ENCODE results near the gene MRPL54.

MRPL54 gene

DNA sequence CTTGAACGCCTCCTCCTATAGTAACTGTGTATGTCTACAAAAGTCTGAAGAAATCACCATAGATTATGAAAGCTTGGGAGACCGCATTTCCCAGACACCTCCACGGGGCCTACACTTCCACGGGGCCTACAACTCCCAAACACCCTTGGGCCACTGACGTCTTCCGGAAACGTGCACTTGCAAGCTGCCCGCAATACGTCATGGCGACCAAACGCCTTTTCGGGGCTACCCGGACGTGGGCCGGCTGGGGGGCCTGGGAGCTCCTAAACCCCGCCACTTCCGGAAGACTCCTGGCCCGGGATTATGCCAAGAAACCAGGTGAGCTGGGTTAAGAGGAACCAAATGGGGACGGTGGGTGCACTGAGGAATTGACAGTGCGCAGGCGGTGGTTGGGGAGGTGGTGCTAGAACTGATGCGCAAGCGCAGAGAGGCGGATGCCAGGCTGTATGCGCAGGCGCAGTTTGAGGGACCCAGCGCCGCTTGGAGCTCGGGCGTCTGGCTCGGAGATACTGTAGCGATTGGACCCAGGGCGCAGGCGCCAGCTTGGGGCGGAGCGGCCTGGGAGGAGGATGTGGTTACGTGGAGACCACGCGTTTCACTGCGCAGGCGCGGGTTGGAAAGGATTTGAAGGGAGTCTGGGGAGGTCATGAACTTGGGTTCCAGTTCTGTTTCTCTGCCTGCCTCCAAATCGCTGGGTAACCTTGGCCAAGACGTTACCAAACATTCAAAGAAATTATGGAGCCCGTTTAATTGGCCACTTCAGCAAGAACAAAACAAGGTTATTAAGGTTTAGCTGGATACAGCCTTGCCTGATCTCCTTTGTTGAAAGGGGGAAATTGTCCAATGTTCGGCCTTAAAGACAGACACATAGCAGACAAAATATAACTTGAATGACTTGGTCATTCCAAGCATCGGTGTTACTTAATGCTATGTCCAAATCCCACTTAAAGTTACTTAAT, at the start of gene MRPL54:
Gene MRPL54 (plus strand): TSS at position 182 of the 959 bp plus-strand sequence. CDS start 19 bp downstream, at position 201.
- peak; percentile 97 for DNase-seq (ENCODE audit: low read depth)

DNA sequence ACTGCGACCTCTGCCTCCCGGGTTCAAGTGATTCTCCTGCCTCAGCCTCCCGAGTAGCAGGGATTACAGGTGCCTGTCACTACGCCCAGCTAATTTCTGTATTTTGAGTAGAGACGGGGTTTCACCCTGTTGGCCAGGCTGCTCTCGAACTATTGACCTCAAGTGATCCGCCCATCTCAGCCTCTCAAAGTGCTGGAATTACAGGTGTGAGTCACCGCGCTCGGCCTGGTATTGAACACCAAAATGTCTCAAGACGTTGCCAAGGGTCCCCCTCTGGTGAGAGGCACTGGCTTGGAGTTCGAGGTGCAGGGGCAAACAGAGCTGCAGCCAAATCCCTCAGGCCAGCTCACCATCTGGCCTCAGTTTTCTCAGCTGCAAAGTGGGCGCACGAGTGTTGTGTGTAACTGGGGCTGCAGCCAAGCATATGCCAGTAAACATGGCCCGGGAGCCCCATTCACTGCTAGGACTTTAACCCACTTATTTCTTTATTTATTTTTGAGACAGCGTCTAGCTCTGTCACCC, 46.3 kb upstream of the MRPL54 start:
- DNase-seq (ENCODE audit: low read depth): no peak

DNA sequence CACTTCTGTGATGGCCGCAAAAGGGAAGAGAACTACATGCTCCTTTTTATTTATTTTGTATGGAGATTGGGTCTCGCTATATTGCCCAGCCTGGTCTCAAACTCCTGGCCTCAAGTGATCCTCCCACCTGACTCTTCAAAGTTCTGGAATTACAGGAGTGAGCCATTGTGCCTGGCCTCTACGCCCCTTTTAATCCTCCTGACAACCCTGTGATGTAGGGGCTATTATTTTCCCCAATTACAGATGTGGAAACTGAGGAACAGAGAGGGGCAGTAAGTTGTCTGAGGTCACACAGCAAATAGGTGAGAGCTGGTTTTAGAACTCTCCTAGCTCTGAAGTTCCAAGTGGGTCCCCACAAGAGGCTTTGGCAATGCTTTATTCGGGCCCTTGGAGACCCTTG, 42.6 kb upstream of the MRPL54 start:
- DNase-seq (ENCODE audit: low read depth): no peak

DNA sequence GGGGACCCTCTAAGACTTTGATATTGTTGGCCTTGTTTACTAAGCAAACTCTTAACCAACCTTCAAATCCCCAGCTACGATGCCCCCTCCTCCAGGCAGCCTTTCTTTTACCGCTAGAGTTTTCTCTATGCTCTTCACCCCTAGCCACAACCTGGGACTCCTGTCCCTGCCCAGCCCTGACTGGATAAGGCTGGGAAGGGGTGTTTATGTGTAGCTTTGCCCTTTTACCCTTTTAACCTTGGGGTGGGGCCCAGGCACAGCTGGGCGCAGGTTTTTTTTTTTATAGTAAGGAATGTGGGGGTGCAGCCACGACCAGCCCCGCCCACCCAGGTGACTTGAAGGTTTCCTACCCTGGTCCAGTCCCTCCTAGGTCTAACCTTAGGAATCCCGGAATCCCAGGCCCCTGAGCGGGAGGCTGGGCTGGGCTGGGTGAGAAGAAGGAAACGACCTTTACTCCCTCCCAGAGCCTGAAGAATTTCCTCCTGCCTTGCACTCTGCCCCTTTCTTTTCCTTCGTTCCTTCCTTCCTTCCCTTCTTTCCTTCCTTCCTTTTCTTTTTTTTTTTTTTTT, 42.0 kb upstream of the MRPL54 start:
- DNase-seq (ENCODE audit: low read depth): no peak

DNA sequence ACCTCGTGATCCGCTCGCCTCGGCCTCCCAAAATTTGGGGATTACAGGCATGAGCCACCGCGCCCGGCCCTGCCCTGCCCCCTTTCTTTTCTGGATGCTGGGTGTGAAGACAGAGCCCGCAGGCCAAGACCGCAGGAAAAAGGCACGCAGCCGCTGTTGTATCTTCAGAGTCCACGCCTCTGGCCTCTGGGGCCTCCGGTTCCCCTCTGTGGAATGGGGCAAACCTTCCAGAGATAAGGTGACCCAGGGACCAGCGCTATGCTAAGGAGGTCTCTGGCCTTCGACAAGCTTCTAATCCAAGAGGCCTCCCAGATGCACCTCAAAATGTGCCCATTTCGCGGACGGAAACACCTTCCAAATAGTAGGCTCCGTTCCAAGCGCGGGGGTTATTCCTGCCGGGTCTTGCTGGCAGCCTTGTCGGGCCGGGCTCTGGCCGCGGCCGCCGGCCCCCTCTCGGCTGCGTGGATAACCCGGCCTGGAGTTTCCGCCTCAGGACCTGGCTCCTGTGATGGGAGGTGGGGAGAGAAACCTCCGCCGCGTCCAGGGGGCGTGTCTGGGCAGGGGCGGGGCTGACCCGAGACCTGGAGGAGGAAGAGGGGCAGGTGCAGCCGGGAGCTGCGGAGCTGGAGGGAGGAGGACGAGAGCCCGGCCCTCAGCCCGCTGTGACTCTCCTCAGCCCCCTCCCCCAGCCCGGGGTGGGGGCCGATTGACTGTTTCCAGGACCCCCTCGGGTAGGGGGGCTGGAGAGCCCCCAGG, 41.2 kb upstream of the MRPL54 start:
- peak; percentile 76 for DNase-seq (ENCODE audit: low read depth)

DNA sequence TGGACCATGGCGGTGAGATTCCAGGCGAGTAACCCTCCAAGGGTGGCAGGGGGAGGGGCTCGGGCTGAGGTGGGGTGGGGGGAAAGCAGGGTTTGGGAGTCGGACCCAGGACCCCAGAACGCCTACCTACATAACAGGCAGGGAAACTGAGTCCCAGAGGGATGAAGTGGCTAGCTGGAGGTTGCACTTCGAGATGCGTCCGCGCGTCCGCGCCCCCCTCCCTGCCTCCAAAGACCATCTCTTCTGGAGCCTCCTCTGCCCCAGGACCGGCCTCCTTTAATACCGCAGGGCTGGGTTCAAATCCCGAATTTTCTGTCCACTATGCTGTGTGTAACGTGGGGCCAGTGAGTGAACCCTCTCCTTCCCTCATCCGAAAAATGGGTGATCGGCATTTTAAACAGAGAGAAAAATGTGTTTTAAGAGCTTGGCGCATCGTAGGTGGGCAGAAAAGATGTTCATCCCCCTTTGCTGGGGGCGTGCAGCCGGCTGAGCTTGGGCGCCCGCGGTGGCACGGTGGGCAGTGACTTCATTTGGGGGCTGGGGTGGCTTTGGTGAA, 40.5 kb upstream of the MRPL54 start:
- DNase-seq (ENCODE audit: low read depth): no peak

DNA sequence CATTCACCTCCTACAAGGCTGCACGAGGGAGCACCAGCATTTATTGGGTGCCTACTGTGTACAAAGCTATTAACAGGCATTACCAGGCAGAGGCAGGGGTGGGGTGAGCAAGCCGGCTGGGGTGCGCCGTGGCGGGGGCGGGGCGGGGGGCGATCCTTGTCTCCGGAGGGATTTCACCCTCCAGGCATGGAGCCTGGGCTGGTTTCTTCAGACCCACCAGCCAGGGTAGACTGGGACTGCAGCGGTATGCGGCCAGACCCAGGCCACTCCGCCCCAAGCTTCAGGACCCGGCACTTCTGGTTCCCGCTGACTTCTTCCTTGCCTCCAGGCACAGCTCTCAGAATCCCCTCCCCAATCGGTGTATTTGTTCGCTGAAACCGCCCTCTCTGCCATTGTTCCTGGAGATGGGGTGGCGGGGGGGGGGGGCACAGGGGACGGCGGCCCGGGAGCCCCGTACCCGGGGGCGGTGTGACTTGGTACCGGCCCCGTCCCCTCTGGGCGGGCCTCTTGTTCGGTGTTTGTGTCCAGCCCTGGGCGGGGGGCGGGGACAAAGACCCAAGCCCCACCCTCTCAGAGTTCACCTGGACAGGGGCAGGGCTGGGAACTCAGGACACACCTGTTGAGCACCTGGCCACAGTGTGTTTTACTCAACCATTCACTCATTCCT, 39.9 kb upstream of the MRPL54 start:
- no peak for DNase-seq (ENCODE audit: low read depth)

DNA sequence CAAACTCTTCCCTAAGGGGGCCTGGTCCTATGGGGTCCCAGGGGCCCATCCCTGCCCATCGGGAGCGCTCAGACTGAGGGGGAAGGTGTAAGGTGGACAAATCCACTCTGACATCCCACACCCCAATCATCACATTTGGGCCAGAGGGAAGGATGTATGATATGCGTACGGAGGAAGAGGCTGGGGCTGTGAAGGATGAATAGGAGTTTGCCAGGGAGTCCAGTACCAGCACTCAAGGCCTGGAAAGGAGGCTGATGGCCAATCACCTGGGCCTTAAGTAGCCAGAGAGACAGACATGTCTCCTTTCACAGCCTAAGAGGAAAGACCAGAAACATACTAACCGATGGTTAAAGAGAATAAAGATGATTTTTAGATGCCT, 39.4 kb upstream of the MRPL54 start:
- no peak for DNase-seq (ENCODE audit: low read depth)

DNA sequence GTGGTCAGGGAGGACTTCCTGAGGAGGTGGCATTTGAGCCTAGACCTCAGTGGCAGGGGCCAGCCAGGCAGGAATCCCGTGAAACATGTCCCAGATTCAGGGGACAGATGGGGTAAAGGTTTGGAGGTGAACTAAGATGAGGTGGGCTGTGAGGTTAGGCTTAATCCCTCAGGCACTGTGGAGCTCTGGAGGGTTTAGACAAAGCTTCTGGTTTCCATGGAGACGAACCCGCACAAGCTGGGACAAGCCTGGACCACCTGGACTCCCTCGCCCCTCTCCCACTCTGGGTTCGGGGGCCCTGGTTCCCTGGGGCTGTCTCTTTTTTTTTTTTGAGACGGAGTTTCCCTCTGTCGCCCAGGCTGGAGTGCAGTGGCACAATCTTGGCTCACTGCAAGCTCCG, 38.6 kb upstream of the MRPL54 start:
- DNase-seq (ENCODE audit: low read depth): no peak

DNA sequence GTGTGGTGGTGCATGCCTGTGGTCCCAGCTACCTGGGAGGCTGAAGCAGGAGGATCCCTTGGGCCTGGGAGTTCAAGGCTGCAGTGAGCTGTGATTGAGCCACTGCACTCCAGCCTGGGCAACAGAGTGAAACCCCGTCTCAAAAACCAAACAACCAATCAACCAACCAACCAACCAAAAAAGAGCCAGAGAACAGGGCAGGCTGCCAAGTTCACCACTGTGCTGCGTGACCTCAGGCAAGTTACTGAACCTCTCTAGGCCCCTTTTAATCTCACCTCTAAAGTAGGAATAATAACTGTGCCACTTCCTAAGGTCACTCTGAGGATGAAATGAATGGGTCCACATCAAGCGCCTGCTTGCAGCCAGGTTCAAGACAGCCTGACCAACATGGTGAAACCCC, 37.4 kb upstream of the MRPL54 start:
- no peak for DNase-seq (ENCODE audit: low read depth)

DNA sequence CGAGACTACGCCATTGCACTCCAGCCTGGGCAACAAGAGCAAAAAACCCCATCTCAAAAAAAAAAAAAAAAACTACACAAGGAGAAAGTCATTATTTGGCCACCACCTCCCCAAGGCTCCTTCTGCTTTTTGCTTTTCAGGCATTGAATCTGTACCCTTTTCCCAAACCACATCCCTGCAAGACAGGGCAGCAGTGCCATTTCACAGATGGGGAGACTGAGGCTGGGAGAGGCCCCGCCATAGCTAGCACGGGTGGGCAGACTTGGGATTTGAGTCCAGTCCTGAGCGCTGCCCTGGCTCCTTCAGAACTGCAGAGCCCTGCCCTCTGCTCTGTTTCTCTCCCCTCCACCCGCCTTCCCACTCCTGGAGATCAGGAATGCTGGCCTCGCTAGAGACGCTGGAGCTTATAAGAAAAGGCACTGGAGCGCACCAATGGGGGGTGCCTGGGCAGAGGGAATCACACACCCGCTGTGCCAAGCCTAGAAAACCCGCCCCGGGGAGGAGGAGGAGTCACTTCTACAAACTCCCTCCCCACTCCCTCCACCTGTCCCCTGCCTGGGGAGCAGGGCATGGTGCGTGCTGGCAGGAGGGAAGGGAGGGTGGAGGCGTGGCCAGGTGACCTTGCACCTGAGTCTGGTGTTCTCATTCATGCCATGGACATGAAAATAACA, 36.7 kb upstream of the MRPL54 start:
- no peak for DNase-seq (ENCODE audit: low read depth)

DNA sequence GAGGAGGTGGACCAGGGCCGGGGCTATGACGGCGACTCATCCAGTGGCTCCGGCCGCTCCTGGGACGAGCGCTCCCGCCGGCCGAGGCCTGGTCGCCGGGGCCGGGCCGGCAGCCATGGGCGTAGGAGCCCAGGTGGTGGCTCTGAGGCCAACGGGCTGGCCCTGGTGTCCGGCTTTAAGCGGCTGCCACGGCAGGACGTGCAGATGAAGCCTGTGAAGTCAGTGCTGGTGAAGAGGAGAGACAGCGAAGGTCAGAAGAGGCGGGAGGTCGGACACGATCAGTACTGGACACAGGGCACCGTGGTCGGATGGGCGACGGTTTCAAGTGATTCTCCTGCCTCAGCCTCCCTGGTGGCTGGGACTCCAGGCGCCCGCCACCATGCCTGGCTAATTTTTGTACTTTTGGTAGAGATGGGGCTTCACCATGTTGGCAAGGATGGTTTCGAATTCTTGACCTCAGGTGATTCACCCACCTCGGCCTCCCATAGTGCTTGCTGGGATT, 32.0 kb upstream of the MRPL54 start:
- DNase-seq (ENCODE audit: low read depth): no peak

DNA sequence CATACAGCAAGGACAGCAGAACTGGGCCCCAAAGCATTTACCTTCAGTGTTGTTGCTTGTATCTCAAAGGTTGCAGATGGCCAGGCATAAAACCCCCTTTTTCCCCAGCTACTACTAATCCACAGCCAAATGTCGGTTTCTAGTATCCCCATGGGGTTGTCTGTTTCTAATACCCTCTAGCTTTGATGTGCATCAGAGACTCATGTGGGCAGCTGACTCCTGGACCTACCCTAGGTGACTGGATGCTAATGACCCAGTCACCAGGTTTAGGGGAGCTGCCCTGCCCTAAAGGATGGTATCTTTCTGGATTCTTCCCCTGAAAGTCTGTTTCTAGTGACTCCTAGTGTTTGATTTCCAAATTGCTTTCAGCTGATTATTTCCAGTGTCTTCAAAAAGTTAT, 30.4 kb upstream of the MRPL54 start:
- no peak for DNase-seq (ENCODE audit: low read depth)

DNA sequence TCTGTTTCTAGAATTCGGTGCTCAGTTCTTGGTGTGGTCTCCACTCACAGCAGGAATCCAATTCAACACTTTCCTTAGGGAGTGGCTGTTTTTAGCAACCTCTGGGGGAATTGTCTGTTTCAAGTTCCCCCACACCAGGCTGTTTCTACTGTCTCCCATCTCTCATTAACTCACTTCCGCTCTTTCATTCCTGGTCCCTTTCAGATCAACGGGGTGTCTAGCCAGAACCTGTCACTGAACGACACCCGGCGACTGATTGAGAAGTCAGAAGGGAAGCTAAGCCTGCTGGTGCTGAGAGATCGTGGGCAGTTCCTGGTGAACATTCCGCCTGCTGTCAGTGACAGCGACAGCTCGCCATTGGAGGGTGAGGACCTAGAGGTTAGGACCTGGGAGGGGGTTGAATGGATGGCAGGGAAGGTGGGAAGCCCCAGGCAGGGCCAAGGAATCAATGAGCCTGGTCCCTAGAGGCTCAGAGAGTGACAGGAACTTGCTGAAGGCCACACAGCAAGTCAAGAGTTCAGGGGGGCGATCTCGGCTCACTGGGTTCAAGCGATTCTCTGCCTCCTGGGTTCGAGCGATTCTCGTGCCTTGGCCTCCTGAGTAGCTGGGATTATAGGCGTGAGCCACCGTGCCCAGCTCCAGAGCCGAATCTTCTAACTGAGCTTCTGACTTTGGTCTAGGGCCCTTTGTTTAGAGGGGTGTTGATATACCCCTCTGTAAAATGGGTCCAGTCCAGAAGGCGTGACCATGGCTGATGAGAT, 28.8 kb upstream of the MRPL54 start:
- no peak for DNase-seq (ENCODE audit: low read depth)

DNA sequence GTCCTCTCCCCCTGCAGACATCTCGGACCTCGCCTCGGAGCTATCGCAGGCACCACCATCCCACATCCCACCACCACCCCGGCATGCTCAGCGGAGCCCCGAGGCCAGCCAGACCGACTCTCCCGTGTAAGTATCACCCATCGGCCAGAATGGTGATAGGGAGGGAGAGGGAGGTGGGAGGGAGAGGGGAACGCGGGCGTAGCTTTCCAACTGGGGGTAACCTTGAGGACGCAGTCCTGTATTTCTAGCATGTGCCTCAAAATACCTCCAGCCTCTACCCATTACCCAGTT, 28.2 kb upstream of the MRPL54 start:
- no peak for DNase-seq (ENCODE audit: low read depth)

DNA sequence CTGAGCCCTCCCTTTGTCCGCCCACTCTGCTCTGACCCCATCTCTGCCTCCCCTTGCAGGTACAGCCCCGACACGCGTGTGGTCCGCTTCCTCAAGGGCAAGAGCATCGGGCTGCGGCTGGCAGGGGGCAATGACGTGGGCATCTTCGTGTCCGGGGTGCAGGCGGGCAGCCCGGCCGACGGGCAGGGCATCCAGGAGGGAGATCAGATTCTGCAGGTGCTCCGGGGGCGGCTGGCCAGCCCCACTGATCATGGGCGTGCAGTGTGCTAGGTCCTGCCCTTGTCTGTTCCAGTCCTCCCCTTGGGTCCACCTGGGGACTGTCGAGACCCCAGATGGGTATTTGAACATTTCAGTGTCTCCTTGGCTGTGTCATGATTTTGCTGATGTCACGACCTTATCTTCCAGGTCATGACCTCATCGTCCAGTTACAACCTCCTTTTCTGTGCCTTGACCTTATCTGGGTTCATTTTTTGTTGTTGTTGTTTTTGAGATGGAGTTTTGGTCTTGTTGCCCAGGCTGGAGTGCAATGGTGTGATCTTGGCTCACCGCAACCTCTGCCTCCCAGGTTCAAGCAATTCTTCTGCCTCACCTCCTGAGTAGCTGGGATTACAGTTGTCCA, 26.3 kb upstream of the MRPL54 start:
- no peak for DNase-seq (ENCODE audit: low read depth)

DNA sequence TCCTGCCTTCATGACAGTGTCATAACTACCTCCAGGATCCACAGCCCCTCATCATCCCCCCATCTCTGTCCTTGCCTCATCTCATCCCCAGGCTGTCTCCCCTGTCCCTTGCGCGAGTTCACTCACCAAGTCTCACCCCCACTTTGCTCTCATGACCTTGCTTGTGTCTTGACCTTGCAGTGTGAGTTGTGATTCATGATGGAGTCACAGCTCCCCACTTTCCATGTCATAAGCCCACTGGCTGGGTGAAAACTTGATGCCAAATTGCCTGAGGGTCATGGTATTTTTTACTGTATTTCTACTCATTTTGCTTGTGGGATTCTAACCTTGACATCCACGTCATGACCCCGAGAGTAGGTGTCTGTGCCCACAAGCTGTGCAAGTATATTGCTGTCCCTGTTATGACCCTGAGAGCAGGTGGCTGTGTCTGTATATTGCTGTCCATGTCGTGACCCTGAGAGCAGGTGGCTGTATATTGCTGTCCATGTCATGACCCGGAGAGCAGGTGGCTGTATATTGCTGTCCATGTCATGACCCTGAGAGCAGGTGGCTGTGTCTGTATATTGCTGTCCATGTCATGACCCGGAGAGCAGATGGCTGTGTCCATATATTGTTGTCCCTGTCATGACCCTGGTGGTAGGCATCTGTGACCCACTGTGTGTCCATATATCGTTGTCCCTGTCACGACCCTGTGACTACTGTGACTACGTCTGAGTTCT, 24.8 kb upstream of the MRPL54 start:
- no peak for DNase-seq (ENCODE audit: low read depth)

DNA sequence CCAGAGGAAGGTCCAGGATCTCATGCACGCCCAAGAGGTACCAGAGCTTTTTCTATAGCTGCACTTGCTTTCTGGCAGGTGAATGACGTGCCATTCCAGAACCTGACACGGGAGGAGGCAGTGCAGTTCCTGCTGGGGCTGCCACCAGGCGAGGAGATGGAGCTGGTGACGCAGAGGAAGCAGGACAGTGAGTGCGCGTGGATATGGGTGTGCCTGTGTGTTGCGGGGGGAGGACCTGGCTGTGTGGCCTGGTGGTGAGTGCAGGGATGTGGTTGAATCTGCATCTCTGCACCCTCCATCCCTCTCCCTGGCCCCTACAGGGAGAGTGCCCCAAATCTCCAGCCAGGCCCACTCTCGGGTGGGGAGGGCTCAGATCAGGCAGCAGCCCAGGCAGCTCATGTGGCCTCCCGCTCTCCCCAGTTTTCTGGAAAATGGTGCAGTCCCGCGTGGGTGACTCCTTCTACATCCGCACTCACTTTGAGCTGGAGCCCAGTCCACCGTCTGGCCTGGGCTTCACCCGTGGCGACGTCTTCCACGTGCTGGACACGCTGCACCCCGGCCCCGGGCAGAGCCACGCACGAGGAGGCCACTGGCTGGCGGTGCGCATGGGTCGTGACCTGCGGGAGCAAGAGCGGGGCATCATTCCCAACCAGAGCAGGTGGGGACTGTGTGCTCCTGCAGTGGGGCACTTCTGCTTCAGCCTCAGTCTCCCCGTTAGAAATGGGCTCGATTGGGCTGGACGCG, 23.8 kb upstream of the MRPL54 start:
- no peak for DNase-seq (ENCODE audit: low read depth)

DNA sequence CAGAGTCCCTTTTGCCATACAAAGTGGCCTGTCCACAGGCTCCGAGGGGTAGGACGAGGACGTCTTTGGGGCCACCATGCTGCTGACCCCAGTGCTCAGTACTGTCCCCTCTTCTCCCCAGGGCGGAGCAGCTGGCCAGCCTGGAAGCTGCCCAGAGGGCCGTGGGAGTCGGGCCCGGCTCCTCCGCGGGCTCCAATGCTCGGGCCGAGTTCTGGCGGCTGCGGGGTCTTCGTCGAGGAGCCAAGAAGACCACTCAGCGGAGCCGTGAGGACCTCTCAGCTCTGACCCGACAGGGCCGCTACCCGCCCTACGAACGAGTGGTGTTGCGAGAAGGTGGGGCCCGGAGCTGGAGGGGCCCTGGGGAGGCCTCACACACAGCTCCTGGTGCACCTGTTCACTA, 22.1 kb upstream of the MRPL54 start:
- DNase-seq (ENCODE audit: low read depth): no peak
